Measurements from ENCODE around the gene KCNC3. TPM values are rescaled to one million over a fixed set of nuclear protein-coding genes. Genes with fewer than 3 reads are reported as not detected.

The KCNC3 gene
- total RNA-seq, result under 0.01 TPM in 2 replicates

GRCh38 chr19:50329146-50329925 is at the start of gene KCNC3:
TSS of gene KCNC3 (minus strand) at chr19:50329377. CDS start at chr19:50329082, 295 bp downstream.

DNA sequence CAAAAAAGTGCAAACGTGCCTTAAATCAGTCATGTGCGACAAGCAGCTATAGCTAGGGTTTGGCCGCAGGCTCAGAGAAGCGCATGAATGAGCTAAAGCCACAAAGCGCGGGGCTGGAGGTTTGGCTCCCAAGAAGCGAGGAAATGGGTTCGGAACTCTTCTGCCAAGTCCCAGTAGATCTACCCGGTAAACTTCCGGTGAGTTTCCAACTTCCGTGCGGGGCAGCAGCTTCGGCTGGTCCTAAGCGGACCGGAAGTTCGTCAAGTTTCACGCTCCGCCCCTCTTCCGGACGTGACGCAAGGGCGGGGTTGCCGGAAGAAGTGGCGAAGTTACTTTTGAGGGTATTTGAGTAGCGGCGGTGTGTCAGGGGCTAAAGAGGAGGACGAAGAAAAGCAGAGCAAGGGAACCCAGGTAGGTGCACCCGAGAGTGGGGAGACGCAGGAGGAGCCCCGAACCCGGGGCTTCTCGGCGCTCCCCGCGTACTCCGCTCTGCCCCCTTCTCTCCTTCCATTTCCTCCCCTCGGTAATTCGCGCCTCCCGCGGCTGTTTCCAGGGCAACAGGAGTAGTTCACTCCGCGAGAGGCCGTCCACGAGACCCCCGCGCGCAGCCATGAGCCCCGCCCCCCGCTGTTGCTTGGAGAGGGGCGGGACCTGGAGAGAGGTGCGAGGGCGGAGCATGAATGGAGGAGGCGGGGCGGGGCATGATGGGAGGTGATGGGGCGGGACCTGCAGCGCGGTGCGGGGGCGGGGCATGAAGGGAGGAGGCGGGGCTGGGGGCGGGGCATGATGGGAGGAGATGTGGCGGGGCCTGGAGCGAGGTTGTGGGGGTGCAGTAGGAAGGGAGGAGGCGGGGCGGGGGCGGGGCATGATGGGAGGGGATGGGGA is 47.2 kb upstream of the KCNC3 start, which contains the start of gene NR1H2:
TSS of gene NR1H2 (plus strand) at position 292 of the 885 bp plus-strand sequence. CDS start 1,149 bp downstream, outside the sequence.

DNA sequence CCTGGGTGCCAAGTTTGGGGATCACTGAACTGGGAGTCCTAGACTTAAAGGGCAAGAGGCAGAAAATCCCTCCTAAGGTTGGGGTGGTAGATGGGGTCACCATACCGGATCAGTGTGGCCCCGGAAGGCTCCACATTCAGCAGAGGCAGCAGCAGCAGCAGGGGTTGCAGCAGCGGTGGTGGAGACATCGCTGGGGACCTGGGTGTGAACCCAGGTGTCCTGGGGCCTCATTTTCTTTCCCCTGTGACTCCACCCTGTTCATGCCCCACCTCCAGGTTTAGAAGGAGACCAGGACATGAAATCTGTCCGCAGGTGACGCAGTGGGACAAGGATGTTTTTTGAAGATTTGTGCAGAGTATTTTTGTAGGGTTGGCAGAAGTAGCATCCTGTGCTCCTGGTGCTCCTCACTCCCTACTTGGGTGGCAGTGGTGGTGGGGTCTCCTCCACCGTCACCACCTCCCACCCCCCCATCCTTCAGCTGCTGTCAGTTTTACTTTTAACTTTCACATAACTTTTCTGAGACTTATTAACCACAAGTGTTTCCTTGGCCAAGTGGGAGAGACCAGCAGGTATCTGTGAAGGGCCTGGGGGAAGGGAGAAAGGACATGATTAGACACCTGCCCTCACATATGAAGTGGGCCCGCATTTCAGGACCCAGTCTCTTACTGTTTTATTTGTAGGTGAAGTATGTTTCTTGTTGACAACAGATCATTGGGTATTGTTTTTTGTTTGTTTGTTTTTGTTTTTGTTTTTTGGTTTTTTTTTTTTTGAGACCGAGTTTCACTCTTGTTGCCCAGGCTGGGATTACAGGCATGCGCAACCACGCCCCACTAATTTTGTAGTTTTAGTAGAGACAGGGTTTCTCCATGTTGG is 36.5 kb upstream of the KCNC3 start, which contains the start of gene NAPSA:
TSS of gene NAPSA (minus strand) at position 206 of the 873 bp plus-strand sequence. CDS start at position 188, 18 bp downstream.

Other genes with a start within 250 kb of the KCNC3 start
- not detected in 2 replicates for gene IZUMO2, start 166.1 kb downstream of the KCNC3 start, total RNA-seq
- gene MYH14, start 125.8 kb downstream of the KCNC3 start, total RNA-seq, result 5.1 and 10.1 TPM in 2 replicates
- 0.21 and 0.72 TPM in 2 replicates for gene NAPSA, start 36.3 kb upstream of the KCNC3 start, total RNA-seq
- 68.0 and 84.3 TPM in 2 replicates for gene NR1H2, start 47.1 kb upstream of the KCNC3 start, total RNA-seq
- gene POLD1, start 55.0 kb upstream of the KCNC3 start, total RNA-seq, result 30.9 and 52.3 TPM in 2 replicates
- gene SPIB, start 89.6 kb upstream of the KCNC3 start, total RNA-seq, result not detected in 2 replicates
- not detected in 2 replicates for gene MYBPC2, start 103.5 kb upstream of the KCNC3 start, total RNA-seq
- 29.4 and 47.2 TPM in 2 replicates for gene EMC10, start 147.1 kb upstream of the KCNC3 start, total RNA-seq
- 0.21 TPM in 1 of 2 replicates, not detected in the other for gene GARIN5A, start 147.5 kb upstream of the KCNC3 start, total RNA-seq
- gene JOSD2, start 181.8 kb upstream of the KCNC3 start, total RNA-seq, result 11.1 and 22.7 TPM in 2 replicates
- not detected in 2 replicates for gene ASPDH, start 184.5 kb upstream of the KCNC3 start, total RNA-seq
- not detected in 2 replicates for gene LRRC4B, start 239.1 kb upstream of the KCNC3 start, total RNA-seq